GM13976 (cell line): Measurements from ENCODE around the gene ZNF319.

ENCODE experiments used
- DNase-seq: peaks from one replicate; pipeline ENCODE4 v3.0.0; 2012; ENCODE audit warnings: low spot score
- in situ Hi-C: fragments of 300-500 bp; cut with MboI; formaldehyde crosslinking; loops from one replicate; pipeline ENCODE4 v1.12.0; 2022; ENCODE audit warnings: low sequenced_read_pairs, mixed read lengths, inconsistent platforms; ENCODE audit not compliant: unreplicated experiment
- TF ChIP-seq, protein P1 (sequence below): IDR thresholded peaks from 2 replicates; pipeline ENCODE4 v1.5.1; 2012; ENCODE audit warnings: borderline replicate concordance, mild to moderate bottlenecking; ENCODE audit not compliant: insufficient read depth; ENCODE audit errors: extremely low read depth, missing control alignments, control extremely low read depth

ZNF319 gene

DNA sequence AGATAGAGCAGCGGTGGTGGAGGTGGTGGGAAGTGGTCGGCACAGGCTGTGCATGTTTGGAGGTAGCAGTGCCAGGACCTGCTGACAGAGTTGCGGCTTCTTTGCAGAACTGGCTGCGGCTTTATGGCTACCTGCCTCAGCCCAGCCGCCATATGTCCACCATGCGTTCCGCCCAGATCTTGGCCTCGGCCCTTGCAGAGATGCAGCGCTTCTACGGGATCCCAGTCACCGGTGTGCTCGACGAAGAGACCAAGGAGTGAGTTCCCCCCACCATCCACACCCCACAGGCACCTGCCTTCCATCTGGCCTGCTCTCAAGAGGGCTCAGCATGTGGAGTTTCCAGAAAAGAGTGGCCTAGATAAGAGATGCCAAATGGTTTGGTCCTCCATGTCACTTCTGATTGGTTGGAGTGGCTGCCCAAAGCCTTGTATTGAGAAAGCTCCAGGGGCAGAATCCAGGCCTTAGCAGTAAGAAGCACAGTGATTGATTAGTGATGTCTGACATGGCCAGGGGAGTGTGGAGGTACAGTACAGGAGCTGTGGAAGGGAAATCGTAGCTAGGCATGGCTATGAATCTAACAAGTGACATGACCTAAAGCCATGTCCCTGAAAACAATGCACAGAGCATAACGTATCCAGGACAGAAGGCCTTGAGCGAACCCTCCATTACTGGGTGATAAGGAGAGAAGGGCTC is 37.0 kb upstream of the ZNF319 start:
- in situ Hi-C loops = no loop called here
- TF ChIP-seq, protein P1, sequence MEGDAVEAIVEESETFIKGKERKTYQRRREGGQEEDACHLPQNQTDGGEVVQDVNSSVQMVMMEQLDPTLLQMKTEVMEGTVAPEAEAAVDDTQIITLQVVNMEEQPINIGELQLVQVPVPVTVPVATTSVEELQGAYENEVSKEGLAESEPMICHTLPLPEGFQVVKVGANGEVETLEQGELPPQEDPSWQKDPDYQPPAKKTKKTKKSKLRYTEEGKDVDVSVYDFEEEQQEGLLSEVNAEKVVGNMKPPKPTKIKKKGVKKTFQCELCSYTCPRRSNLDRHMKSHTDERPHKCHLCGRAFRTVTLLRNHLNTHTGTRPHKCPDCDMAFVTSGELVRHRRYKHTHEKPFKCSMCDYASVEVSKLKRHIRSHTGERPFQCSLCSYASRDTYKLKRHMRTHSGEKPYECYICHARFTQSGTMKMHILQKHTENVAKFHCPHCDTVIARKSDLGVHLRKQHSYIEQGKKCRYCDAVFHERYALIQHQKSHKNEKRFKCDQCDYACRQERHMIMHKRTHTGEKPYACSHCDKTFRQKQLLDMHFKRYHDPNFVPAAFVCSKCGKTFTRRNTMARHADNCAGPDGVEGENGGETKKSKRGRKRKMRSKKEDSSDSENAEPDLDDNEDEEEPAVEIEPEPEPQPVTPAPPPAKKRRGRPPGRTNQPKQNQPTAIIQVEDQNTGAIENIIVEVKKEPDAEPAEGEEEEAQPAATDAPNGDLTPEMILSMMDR = no peak
- no peak for DNase-seq

DNA sequence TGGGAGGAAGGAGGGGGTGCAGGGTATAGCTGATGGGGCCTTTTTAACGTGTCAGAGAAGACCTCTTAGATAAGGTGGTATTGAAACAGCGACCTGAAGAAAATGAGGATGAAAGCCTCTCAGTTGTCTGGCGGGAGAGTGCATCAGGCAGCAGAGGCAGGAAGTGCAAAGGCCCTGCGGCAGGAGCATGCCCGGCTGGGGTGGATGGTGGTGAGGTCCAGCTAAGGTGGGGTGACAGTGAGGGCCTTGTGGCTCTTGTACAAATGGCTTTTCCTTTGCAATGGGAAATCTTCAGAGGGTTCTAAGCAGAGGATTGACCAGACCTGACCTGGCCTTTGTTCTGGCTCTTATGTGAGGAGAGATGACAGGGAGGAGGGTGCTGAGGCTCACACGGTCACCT is 36.5 kb upstream of the ZNF319 start:
- TF ChIP-seq, protein P1 = no peak
- DNase-seq = no peak
- in situ Hi-C loops = no loop called here

DNA sequence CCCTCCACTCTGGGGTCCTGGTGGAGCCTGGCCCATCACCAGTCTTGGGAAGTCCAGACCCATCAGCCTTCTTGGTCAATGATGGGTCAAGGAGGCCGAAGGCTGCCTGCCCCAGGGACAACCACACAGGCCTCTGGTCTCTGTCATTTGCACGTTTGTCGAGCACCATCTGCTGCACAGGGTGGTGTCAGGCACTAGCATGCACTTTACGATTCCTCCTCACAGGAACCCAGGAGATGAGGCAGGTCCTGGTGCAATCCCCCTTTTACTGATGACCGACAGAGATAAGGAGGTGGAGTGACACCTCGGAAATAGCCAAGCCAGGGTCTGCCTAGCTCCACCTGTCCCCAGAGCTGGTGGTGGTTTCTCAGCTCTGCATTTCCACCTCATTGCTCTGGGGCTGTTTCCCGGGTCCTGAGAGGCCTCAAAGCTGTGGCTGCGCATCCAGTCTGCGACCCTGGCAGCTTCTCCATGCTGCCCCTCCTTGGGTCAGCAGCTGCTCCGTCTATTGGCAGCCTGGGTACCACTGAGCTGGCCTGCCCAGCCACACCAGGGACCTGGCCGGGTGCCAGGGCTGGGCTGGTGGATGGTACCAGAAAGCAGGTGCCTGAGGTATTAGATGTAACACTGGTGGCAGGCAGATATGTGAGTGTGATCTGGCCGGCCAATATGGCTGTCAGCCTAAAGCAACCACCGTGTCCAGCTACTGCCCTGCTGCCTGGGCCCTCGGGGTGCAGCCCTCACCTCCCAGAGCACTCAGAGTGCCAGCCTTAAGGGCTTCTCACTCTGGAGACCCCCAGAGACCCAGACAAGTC is 35.1 kb upstream of the ZNF319 start:
- in situ Hi-C loops = no loop called here
- DNase-seq = peak; percentile 22
- TF ChIP-seq, protein P1 = no peak

DNA sequence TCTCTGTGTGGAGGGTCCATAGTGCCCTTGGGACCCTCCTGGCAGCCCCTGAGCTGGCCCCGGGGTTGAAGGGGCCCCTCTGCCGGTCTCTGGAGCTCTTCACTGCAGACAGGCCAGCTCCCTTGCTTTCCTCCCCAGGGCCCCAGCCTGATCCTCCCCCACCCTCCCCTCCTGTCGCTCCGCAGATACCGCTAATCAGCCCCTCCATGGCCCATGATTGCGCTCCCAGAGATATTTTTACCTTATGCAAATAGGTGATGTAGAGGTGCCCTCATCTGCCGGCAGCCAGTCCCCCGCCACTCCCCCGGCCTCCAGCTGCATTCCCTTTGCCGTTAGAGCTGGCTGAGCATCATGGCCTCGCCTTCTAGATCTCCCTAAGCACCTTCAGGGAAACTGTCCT is 34.3 kb upstream of the ZNF319 start:
- TF ChIP-seq, protein P1 = no peak
- DNase-seq = peak; percentile 24
- in situ Hi-C loops = no loop called here

DNA sequence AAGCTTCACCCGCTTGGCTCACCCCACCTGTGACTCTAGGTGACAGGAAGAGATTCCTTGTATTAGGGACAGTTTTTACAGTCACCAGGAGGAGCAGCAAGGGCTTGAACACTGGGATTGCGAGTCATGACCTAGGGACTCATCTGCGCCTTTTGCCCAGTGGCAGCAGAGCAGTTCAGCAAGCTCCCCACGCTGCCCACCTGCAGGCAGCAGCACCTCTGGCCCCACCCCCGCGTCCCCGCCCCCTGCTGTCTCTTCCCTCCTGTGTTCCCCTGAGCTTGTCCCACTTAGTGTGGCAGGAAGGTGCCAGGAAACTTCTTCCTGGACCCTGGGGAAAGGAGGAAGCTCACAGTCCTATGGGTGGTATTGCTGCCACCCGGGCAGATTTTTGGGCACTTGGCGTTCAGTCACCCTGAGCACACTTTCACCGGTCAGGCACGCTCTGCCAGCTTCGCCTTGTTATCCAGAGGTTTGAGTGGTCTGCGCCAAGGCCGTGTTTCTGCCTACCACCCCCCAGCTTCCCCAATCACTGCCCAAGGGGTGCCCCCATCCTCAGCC is 33.7 kb upstream of the ZNF319 start:
- TF ChIP-seq, protein P1 = no peak
- in situ Hi-C loops = no loop called here

DNA sequence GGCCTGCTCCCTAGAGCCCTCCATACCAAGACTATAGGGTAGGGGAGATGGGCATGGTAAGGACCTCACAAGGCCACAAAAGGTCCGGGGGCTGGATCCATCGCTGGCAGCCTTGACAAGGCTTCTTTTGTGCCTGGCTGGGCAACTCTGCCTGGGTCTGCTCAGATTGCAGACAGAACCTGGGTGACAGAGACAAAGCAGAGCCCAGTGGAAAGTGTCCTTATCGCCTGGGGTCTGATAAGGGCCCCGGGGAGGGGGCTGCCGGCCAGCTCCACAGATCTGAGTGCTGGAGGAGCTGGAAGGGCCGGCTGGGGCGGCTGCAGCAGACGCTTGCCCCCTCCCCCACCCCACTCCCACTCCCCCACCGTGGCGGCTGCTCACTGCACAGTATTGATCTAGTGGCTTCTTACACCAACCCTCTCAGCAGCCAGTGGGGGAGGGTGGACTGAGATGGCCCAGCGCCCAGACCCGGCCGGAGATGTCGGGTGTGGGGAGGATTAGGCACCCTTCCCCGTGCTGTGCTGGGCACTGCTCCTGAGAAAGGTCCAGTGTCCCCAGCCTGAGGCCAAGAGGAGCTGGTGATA is 32.3 kb upstream of the ZNF319 start:
- TF ChIP-seq, protein P1 = no peak
- no peak for DNase-seq
- in situ Hi-C loops = no loop called here

More for the DNA sequence above, 33.7 kb upstream of the ZNF319 start:
- peak; percentile 20 for DNase-seq
